Panc1 (cell line): ENCODE measurements around the gene DIS3L2. TPM values are rescaled to one million over a fixed set of nuclear protein-coding genes. Genes with fewer than 3 reads are reported as not detected.

Source experiments
- ATAC-seq: fragments of 200-7000 bp; cut with Tn5 transposase; 2 replicates; pipeline ENCODE4 v1.9.1; 2020; ENCODE audit warnings: mild to moderate bottlenecking, moderate library complexity
- BruUV-seq: library from RNA; stranded (reverse); fragments of 400-500 nt; replicated peaks from 2 replicates; lab custom pipeline; 2021; lab: Mats Ljungman, UMichigan
- CTCF ChIA-PET: fragments of 300-600 bp; sonication (Branson Sonifier 250); formaldehyde crosslinking; loops from one replicate; lab custom pipeline; 2022; ENCODE audit warnings: antibody characterized with exemption; lab: Charles Lee
- POLR2A ChIA-PET: fragments of 300-600 bp; sonication (Branson Sonifier 250); formaldehyde crosslinking; loops from one replicate; lab custom pipeline; 2022; ENCODE audit warnings: antibody characterized with exemption; lab: Charles Lee
- DNase-seq: peaks from one replicate; pipeline ENCODE4 v3.0.0-alpha.2; 2010; ENCODE audit warnings: low read depth, low spot score
- H3K27ac ChIP-seq: 2 replicates; pipeline ENCODE4 v1.5.1; 2011; ENCODE audit warnings: mild to moderate bottlenecking, low read length, inconsistent platforms
- H3K27me3 ChIP-seq: fragments of 200-500 bp; sonication (Bioruptor generic); 2 replicates; pipeline ENCODE4 v1.6.0; 2014; ENCODE audit warnings: low read length, inconsistent platforms; ENCODE audit not compliant: control insufficient read depth, insufficient read depth
- H3K36me3 ChIP-seq: fragments of 200-500 bp; sonication (Bioruptor generic); 2 replicates; pipeline ENCODE4 v1.5.1; 2014; ENCODE audit warnings: inconsistent platforms, mild to moderate bottlenecking, low read length, moderate library complexity; ENCODE audit not compliant: control insufficient read depth, insufficient read depth
- H3K4me1 ChIP-seq: 2 replicates; pipeline ENCODE4 v1.5.1; 2011; ENCODE audit warnings: inconsistent platforms, mild to moderate bottlenecking, low read length, moderate library complexity; ENCODE audit not compliant: control insufficient read depth, insufficient read depth
- H3K4me3 ChIP-seq, 2 experiments: 2 replicates each; pipeline ENCODE4 v1.5.1; 2011 to 2012; ENCODE audit warnings: low read depth in 2 of 2, low read length in 2 of 2, mild to moderate bottlenecking in 2 of 2, inconsistent platforms in 1 of 2, moderate library complexity in 1 of 2
- H3K9me3 ChIP-seq: fragments of 200-500 bp; sonication (Bioruptor generic); 2 replicates; pipeline ENCODE4 v1.5.1; 2014; ENCODE audit warnings: low read depth, mild to moderate bottlenecking, inconsistent platforms, low read length, moderate library complexity; ENCODE audit not compliant: control insufficient read depth, insufficient read depth
- POLR2AphosphoS5 ChIP-seq: IDR thresholded peaks from 2 replicates; pipeline ENCODE4 v1.6.1; 2012; ENCODE audit warnings: mild to moderate bottlenecking, low read depth, low read length, moderate library complexity
- SIN3A ChIP-seq: IDR thresholded peaks from 2 replicates; pipeline ENCODE4 v1.6.1; 2012; ENCODE audit warnings: low read depth, mild to moderate bottlenecking, low read length, moderate library complexity, borderline replicate concordance; ENCODE audit not compliant: insufficient read depth
- TCF7L2 ChIP-seq: IDR thresholded peaks from 2 replicates; pipeline ENCODE4 v1.6.1; 2011; ENCODE audit warnings: mild to moderate bottlenecking, low read depth, low read length, inconsistent platforms
- in situ Hi-C: cut with HindIII; loops from 2 replicates; pipeline ENCODE4 v1.10.0; 2016; ENCODE audit warnings: low sequenced_read_pairs, low pct_unique_long_range_greater_than_20kb
- intact Hi-C: fragments of 100-400 bp; cut with micrococcal nuclease; formaldehyde crosslinking; loops from one replicate; pipeline ENCODE4 v1.10.0; 2022; ENCODE audit not compliant: unreplicated experiment
- total RNA-seq: library from RNA; stranded (reverse); gene quantifications from one replicate; pipeline ENCODE4 v1.2.1, GENCODE V29; 2021; ENCODE audit not compliant: unreplicated experiment
- TF ChIP-seq, protein P1 (sequence below): fragments of 450-650 bp; IDR thresholded peaks from 2 replicates; pipeline ENCODE4 v1.5.1; 2017; ENCODE audit warnings: mild to moderate bottlenecking
- TF ChIP-seq, protein P2 (sequence below), 2 experiments: IDR thresholded peaks; 2 replicates each; pipeline ENCODE4 v1.6.1; 2011 to 2012; ENCODE audit warnings: low read depth in 2 of 2, control low read depth in 1 of 2, low read length in 1 of 2, mild to moderate bottlenecking in 1 of 2, moderate library complexity in 1 of 2; ENCODE audit not compliant: insufficient read depth in 1 of 2

Gene DIS3L2
- total RNA-seq, 1 experiment from 2014 or later: 28.1 TPM

DNA sequence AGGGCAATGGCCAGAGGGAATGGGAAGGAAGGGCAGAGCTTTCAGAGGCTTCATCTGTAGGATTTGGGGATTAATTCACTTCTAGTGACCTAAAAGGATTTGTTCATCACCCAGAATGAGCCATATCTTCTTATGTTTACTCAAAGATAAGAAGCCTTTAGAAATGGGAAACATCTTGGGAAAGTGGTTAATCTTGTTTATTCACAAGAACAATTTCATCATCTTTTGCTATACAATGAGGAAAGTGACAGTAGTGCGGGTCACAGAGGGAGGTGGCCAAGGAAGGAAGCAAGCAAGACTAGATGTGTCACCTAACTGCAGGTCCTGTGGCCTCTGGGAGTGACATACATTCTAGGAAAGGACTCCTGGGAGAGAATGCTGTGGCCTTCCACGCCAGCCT is 276.6 kb downstream of the DIS3L2 start:
- no peak for ATAC-seq
- CTCF ChIA-PET: no interaction called here
- intact Hi-C loops (no loop called here), in situ Hi-C loops (no loop called here)
- Histone ChIP-seq H3K36me3 (no peaks in the 10 kb centered on the region; the same call in 1 of the 2 replicates), H3K27me3 (no peaks in the 10 kb centered on the region), H3K9me3 (no peaks in the 10 kb centered on the region), H3K4me1 (no peaks in the 10 kb centered on the region), H3K4me3 (no peak overlapping the region), H3K27ac (no peak overlapping the region)
- TF ChIP-seq TCF7L2: no peak
- no peak for TF ChIP-seq SIN3A
- TF ChIP-seq, protein P1, sequence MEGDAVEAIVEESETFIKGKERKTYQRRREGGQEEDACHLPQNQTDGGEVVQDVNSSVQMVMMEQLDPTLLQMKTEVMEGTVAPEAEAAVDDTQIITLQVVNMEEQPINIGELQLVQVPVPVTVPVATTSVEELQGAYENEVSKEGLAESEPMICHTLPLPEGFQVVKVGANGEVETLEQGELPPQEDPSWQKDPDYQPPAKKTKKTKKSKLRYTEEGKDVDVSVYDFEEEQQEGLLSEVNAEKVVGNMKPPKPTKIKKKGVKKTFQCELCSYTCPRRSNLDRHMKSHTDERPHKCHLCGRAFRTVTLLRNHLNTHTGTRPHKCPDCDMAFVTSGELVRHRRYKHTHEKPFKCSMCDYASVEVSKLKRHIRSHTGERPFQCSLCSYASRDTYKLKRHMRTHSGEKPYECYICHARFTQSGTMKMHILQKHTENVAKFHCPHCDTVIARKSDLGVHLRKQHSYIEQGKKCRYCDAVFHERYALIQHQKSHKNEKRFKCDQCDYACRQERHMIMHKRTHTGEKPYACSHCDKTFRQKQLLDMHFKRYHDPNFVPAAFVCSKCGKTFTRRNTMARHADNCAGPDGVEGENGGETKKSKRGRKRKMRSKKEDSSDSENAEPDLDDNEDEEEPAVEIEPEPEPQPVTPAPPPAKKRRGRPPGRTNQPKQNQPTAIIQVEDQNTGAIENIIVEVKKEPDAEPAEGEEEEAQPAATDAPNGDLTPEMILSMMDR: no peak
- TF ChIP-seq, protein P2, sequence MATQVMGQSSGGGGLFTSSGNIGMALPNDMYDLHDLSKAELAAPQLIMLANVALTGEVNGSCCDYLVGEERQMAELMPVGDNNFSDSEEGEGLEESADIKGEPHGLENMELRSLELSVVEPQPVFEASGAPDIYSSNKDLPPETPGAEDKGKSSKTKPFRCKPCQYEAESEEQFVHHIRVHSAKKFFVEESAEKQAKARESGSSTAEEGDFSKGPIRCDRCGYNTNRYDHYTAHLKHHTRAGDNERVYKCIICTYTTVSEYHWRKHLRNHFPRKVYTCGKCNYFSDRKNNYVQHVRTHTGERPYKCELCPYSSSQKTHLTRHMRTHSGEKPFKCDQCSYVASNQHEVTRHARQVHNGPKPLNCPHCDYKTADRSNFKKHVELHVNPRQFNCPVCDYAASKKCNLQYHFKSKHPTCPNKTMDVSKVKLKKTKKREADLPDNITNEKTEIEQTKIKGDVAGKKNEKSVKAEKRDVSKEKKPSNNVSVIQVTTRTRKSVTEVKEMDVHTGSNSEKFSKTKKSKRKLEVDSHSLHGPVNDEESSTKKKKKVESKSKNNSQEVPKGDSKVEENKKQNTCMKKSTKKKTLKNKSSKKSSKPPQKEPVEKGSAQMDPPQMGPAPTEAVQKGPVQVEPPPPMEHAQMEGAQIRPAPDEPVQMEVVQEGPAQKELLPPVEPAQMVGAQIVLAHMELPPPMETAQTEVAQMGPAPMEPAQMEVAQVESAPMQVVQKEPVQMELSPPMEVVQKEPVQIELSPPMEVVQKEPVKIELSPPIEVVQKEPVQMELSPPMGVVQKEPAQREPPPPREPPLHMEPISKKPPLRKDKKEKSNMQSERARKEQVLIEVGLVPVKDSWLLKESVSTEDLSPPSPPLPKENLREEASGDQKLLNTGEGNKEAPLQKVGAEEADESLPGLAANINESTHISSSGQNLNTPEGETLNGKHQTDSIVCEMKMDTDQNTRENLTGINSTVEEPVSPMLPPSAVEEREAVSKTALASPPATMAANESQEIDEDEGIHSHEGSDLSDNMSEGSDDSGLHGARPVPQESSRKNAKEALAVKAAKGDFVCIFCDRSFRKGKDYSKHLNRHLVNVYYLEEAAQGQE (IDR thresholded peaks at IDR 0.05; ENCODE audit: insufficient read depth in 1 of 2, low read depth in 2 of 2, low read length in 1 of 2): no peak
- no peak for TF ChIP-seq POLR2AphosphoS5
- POLR2A ChIA-PET: interaction anchor here (0.6 kb wide), 1 partner anchor 387 kb away, joined by 3 read pairs; no protein-coding TSS in a partner anchor
- DNase-seq: no peak
- BruUV-seq: no TSS peak

DNA sequence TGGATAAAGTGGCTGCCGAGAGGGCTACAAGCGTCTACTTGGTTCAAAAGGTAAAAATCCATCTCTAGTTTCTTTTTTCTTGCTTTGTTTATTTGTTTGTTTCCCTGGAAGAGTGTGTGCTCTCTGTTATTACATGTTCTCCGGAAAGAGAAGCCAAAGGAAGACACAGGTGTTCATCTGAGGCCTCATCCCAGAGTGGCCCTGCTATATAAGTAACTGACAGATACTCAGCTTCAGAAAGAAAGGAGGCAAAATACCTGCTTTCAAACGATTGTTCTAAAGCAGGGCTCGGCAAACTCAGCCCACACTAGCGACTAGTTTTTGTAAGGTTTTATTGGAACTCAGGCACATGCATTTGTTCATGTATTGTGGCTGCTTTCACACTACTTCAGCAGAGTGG is 277.1 kb downstream of the DIS3L2 start:
- no TSS peak for BruUV-seq
- Histone ChIP-seq H3K4me3 (no peak overlapping the region), H3K27ac (no peak overlapping the region), H3K9me3 (no peaks in the 10 kb centered on the region), H3K36me3 (no peaks in the 10 kb centered on the region; the same call in 1 of the 2 replicates), H3K27me3 (no peaks in the 10 kb centered on the region), H3K4me1 (no peaks in the 10 kb centered on the region)
- DNase-seq: no peak
- intact Hi-C loops (no loop called here), in situ Hi-C loops (no loop called here)
- ChIA-PET CTCF (no interaction called here), POLR2A (no interaction called here)
- TF ChIP-seq TCF7L2: no peak
- no peak for TF ChIP-seq POLR2AphosphoS5
- no peak for TF ChIP-seq SIN3A
- TF ChIP-seq, protein P2 (IDR thresholded peaks at IDR 0.05; ENCODE audit: insufficient read depth in 1 of 2, low read depth in 2 of 2, low read length in 1 of 2): no peak
- TF ChIP-seq, protein P1: no peak
- no peak for ATAC-seq
